Stimulated activated CD8-positive, alpha-beta memory T cell treated with anti-CD3 and anti-CD28 coated beads, Interleukin-7, amount 100 ng/mL, for 1 hour (primary cell): ENCODE results near the gene MTG2.

Source experiments
- DNase-seq, 2 donors: peaks; one replicate each; pipeline ENCODE4 v3.0.0-alpha.2; 2020; ENCODE audit warnings: low read depth in 2 of 2

Gene MTG2

GRCh38 chr20:62220666-62221568, 38.1 kb downstream of the MTG2 start:
- DNase-seq = no peak

GRCh38 chr20:62222266-62222850, 39.5 kb downstream of the MTG2 start:
- DNase-seq = no peak

- no peak for DNase-seq
Observed at GRCh38 chr20:62222972-62223371, 40.1 kb downstream of the MTG2 start.

- DNase-seq = no peak
Observed at GRCh38 chr20:62223571-62223970, 40.7 kb downstream of the MTG2 start.

- DNase-seq = no peak
Observed at GRCh38 chr20:62224113-62224855, 41.5 kb downstream of the MTG2 start.

GRCh38 chr20:62225026-62225425, 42.2 kb downstream of the MTG2 start:
- DNase-seq = no peak

GRCh38 chr20:62225820-62226635, 43.2 kb downstream of the MTG2 start:
- DNase-seq = no peak

- no peak for DNase-seq
Observed at GRCh38 chr20:62226707-62227590, 44.1 kb downstream of the MTG2 start.

GRCh38 chr20:62227591-62227976, 44.8 kb downstream of the MTG2 start:
- DNase-seq = no peak

- no peak for DNase-seq
Observed at GRCh38 chr20:62227977-62228958, 45.4 kb downstream of the MTG2 start.

GRCh38 chr20:62228982-62229545, 46.2 kb downstream of the MTG2 start:
- DNase-seq = no peak

- DNase-seq = no peak
Observed at GRCh38 chr20:62229667-62230066, 46.8 kb downstream of the MTG2 start.

- no peak for DNase-seq
Observed at GRCh38 chr20:62230276-62230675, 47.4 kb downstream of the MTG2 start.

GRCh38 chr20:62230696-62231095, 47.9 kb downstream of the MTG2 start:
- DNase-seq = no peak

GRCh38 chr20:62231292-62231691, 48.5 kb downstream of the MTG2 start:
- DNase-seq = no peak

- no peak for DNase-seq
Observed at GRCh38 chr20:62232194-62232593, 49.4 kb downstream of the MTG2 start.

- no peak for DNase-seq
Observed at GRCh38 chr20:62232770-62233645, 50.2 kb downstream of the MTG2 start.

GRCh38 chr20:62233684-62234083, 50.9 kb downstream of the MTG2 start:
- no peak for DNase-seq
